Chondrocyte (in vitro differentiated cells): ENCODE results near the gene TGFB2. TPM values are rescaled to one million over a fixed set of nuclear protein-coding genes. Genes with fewer than 3 reads are reported as not detected.

Source experiments
- DNase-seq: peaks from one replicate; pipeline ENCODE4 v3.0.0; 2021; ENCODE audit warnings: mixed read lengths, low spot score
- H3K27ac Mint-ChIP-seq: one replicate; pipeline ENCODE4 v1.8.0; 2021; ENCODE audit warnings: mild to moderate bottlenecking, moderate library complexity, mixed read lengths; ENCODE audit not compliant: unreplicated experiment
- H3K27me3 Mint-ChIP-seq: 2 replicates; pipeline ENCODE4 v1.8.0; 2021; ENCODE audit warnings: low read depth, mixed read lengths
- H3K36me3 Mint-ChIP-seq: 2 replicates; pipeline ENCODE4 v1.8.0; 2021; ENCODE audit warnings: low read depth, mixed read lengths
- H3K4me1 Mint-ChIP-seq: 2 replicates; pipeline ENCODE4 v1.8.0; 2021; ENCODE audit warnings: low read depth, mild to moderate bottlenecking, mixed read lengths
- H3K4me3 Mint-ChIP-seq: one replicate; pipeline ENCODE4 v1.8.0; 2021; ENCODE audit warnings: mild to moderate bottlenecking, moderate library complexity, mixed read lengths; ENCODE audit not compliant: unreplicated experiment
- H3K9me3 Mint-ChIP-seq: 2 replicates; pipeline ENCODE4 v1.8.0; 2021; ENCODE audit warnings: low read depth, mixed read lengths
- total RNA-seq: library from RNA; stranded (reverse); gene quantifications from 3 replicates; pipeline ENCODE4 v1.2.1, GENCODE V29; 2021
- TF ChIP-seq, protein P1 (sequence below): fragments of 200-600 bp; sonication (generic); IDR thresholded peaks from 2 replicates; pipeline ENCODE4 v1.5.0; 2021; ENCODE audit warnings: antibody characterized with exemption, mild to moderate bottlenecking, moderate library complexity

Gene TGFB2
- total RNA-seq, 1 donor from 2014 or later, result 226 TPM

DNA sequence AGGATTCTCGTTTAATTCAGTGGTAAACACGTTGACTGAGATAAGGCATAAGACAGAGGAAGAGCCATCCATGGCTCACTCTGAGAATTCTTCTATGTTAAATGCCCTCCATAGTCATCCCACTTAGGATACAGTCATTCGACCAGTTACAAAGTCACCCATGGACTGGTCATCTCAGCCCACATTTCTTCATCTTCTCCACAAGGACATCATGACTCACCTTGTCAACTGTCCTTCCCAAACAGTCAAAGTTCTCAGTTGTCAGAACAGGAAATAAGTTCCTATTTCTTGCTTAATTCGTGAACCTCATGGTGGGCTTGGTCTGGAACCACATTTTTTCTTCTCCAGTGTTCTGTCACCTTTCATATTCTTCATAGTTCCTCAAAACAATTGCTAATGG, 133.2 kb downstream of the TGFB2 start:
- no peak for DNase-seq
- H3K9me3 Mint-ChIP-seq, result peaks cover 5% of the 10 kb centered on the region
- no peaks in the 10 kb centered on the region for H3K36me3 Mint-ChIP-seq
- H3K27me3 Mint-ChIP-seq, result no peaks in the 10 kb centered on the region
- TF ChIP-seq, protein P1, sequence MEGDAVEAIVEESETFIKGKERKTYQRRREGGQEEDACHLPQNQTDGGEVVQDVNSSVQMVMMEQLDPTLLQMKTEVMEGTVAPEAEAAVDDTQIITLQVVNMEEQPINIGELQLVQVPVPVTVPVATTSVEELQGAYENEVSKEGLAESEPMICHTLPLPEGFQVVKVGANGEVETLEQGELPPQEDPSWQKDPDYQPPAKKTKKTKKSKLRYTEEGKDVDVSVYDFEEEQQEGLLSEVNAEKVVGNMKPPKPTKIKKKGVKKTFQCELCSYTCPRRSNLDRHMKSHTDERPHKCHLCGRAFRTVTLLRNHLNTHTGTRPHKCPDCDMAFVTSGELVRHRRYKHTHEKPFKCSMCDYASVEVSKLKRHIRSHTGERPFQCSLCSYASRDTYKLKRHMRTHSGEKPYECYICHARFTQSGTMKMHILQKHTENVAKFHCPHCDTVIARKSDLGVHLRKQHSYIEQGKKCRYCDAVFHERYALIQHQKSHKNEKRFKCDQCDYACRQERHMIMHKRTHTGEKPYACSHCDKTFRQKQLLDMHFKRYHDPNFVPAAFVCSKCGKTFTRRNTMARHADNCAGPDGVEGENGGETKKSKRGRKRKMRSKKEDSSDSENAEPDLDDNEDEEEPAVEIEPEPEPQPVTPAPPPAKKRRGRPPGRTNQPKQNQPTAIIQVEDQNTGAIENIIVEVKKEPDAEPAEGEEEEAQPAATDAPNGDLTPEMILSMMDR, result no peak
- H3K4me3 Mint-ChIP-seq, result no peak overlapping the region
- peak overlapping the region; percentile 5 for H3K27ac Mint-ChIP-seq
- H3K4me1 Mint-ChIP-seq, result peaks cover 84% of the 10 kb centered on the region

DNA sequence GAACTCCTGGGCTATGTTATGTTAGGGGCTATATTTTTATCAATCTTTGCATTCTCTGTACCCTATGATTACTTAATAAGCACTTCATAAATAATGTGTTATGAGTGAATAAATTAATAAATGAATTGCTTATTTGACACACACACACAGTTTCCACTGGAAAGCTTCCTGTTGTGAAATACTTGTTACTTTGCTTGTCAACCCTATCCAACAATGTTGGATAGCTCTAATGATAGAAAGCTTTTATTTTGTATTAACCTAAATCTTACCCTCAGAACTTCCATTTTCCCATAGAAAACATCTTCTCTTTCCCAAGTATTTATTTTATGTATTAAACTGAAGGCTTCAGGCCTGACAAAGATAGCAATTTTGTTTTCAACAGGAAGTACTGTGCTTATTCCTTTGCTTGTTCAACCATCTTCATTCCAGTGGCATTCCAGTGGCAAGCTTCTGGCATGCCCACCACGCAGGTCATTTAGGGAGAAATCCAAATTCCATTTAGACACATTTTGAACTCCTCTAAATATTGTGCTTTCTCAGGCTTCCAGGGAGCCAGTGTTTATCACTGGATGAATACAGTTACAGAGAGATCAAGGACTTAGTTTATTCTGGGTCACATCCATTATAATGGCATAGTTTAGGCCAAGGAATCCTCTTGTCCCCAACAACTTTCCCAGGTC, 134.4 kb downstream of the TGFB2 start:
- Mint-ChIP-seq H3K9me3 (peaks cover 5% of the 10 kb centered on the region), H3K36me3 (no peaks in the 10 kb centered on the region), H3K27me3 (no peaks in the 10 kb centered on the region), H3K4me3 (no peak overlapping the region), H3K4me1 (peaks cover 74% of the 10 kb centered on the region), H3K27ac (peak overlapping the region; percentile 97)
- DNase-seq, result no peak
- TF ChIP-seq, protein P1, result no peak

DNA sequence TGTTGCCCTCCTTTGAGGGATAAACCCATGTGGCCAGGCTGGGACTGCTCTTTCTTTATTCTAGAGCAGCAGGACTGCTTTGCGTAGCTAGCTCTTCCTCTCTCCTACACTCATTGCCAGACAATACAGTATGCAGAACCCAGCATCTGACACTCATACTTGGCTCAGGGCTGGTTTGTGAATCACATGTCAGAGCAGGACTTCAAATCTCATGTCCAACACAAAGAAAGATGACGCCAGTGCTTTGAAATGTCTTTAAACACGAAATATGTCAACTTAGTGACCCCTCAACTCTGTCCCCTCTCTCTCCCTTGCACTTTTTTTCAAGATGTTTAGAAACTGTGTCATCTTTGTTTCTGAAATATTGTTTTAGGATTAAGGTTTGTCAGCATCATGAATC, 135.0 kb downstream of the TGFB2 start:
- no peaks in the 10 kb centered on the region for H3K36me3 Mint-ChIP-seq
- TF ChIP-seq, protein P1, result no peak
- peak overlapping the region; percentile 97 for H3K27ac Mint-ChIP-seq
- peaks cover 68% of the 10 kb centered on the region for H3K4me1 Mint-ChIP-seq
- peak overlapping the region; percentile 17 for H3K4me3 Mint-ChIP-seq
- DNase-seq, result no peak
- H3K9me3 Mint-ChIP-seq, result peaks cover 5% of the 10 kb centered on the region
- H3K27me3 Mint-ChIP-seq, result no peaks in the 10 kb centered on the region

DNA sequence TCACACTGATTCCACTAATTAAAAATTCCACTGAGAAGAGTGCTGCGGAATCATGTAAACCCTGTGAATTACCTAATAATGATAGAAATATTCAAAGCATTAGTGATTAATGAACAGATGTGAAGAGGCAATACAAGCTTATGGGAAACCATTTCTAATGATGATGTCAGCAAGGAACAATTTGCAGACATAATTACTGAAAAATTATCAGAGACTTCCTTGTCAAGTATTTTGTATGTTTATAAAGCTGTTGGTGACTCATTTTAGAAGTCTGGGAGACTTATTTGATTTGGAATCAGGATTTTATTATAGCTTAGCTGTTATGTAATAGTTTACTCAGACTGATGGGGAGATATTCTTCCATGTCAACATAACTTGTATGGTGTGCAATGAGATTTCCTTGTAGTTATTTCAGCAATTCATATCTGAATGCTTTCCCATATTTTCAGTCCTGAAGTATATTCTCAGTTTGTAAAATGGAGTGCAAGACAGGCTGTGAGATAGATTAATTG, 135.5 kb downstream of the TGFB2 start:
- TF ChIP-seq, protein P1, result no peak
- peak overlapping the region; percentile 17 for H3K4me3 Mint-ChIP-seq
- peaks cover 5% of the 10 kb centered on the region for H3K9me3 Mint-ChIP-seq
- H3K27me3 Mint-ChIP-seq, result no peaks in the 10 kb centered on the region
- no peak for DNase-seq
- H3K27ac Mint-ChIP-seq, result peak overlapping the region; percentile 97
- no peaks in the 10 kb centered on the region for H3K36me3 Mint-ChIP-seq
- H3K4me1 Mint-ChIP-seq, result peaks cover 63% of the 10 kb centered on the region

DNA sequence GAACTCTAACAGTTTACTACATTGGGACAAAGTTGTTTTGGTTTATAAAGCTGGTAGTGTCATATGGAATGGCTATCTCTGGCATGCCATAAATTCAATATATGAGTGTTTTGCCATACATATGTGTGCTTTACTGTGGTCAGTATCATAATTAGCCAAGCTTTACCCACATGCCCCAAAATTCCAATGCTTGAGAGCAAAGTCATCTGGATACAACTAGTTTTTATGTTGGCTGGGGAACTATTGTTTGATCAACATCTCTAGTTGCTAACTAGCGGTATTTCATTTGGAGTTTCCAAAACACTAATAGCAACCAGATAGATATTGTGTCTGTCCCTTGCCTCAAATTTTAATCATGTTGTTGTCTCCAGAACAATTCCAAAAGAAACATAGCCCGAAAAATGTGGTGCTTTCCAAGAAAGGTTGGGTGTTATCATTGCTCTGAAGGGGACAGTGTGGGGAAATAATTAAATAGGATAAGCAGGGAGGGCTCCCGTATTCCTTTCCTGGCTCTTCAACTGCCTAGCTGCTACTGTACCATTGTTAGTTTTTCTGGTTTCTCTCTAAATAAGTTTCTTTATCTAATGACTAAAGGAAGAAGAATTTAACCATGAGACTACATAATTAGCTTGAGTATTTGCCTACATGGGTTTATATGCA, 136.1 kb downstream of the TGFB2 start:
- Mint-ChIP-seq H3K27ac (peak overlapping the region; percentile 97), H3K4me3 (no peak overlapping the region), H3K27me3 (no peaks in the 10 kb centered on the region), H3K9me3 (peaks cover 5% of the 10 kb centered on the region), H3K36me3 (no peaks in the 10 kb centered on the region), H3K4me1 (peaks cover 57% of the 10 kb centered on the region)
- TF ChIP-seq, protein P1, result no peak
- DNase-seq, result no peak
